GM23338 (cell line): ENCODE results near the gene NUB1. TPM values are rescaled to one million over a fixed set of nuclear protein-coding genes. Genes with fewer than 3 reads are reported as not detected.

Experiments
- ATAC-seq: fragments of 200-7000 bp; cut with Tn5 transposase; 3 replicates; pipeline ENCODE4 v1.9.1; 2020
- DNase-seq: peaks from one replicate; pipeline ENCODE4 v3.0.0-alpha.2; 2015; ENCODE audit warnings: low spot score
- H2AFZ ChIP-seq: fragments of 200-600 bp; sonication (generic); 2 replicates; pipeline ENCODE4 v1.8.0; 2016; ENCODE audit warnings: antibody characterized with exemption, mild to moderate bottlenecking, moderate library complexity
- H3F3A ChIP-seq: fragments of 200-600 bp; sonication (generic); replicated peaks from 2 replicates; pipeline ENCODE4 v1.8.0; 2017; ENCODE audit warnings: antibody characterized with exemption, mixed run types, low read depth
- H3K27ac ChIP-seq: fragments of 200-600 bp; sonication (generic); 2 replicates; pipeline ENCODE4 v1.6.1; 2016; ENCODE audit warnings: low read depth
- H3K27me3 ChIP-seq: fragments of 200-600 bp; sonication (generic); 2 replicates; pipeline ENCODE4 v1.8.0; 2016; ENCODE audit warnings: mild to moderate bottlenecking, mixed run types, moderate library complexity; ENCODE audit not compliant: insufficient read depth
- H3K36me3 ChIP-seq: fragments of 200-600 bp; sonication (generic); 2 replicates; pipeline ENCODE4 v1.8.0; 2016; ENCODE audit warnings: mild to moderate bottlenecking; ENCODE audit not compliant: insufficient read depth
- H3K4me1 ChIP-seq: fragments of 200-600 bp; sonication (generic); 2 replicates; pipeline ENCODE4 v1.8.0; 2016; ENCODE audit warnings: mild to moderate bottlenecking, moderate library complexity; ENCODE audit not compliant: insufficient read depth
- H3K4me2 ChIP-seq: fragments of 200-600 bp; sonication (generic); 2 replicates; pipeline ENCODE4 v1.7.1; 2017; ENCODE audit warnings: mixed run types
- H3K4me3 ChIP-seq: fragments of 200-600 bp; sonication (generic); 2 replicates; pipeline ENCODE4 v1.6.1; 2016; ENCODE audit warnings: mixed run types
- H3K79me2 ChIP-seq: fragments of 200-600 bp; sonication (generic); replicated peaks from 2 replicates; pipeline ENCODE4 v1.8.0; 2017; ENCODE audit warnings: mild to moderate bottlenecking; ENCODE audit not compliant: insufficient read depth
- H3K9me2 ChIP-seq: fragments of 200-600 bp; sonication (generic); 2 replicates; pipeline ENCODE4 v1.8.0; 2017; ENCODE audit not compliant: insufficient read depth
- H4K20me1 ChIP-seq: fragments of 200-600 bp; sonication (generic); replicated peaks from 2 replicates; pipeline ENCODE4 v1.8.0; 2017; ENCODE audit warnings: mild to moderate bottlenecking; ENCODE audit not compliant: insufficient read depth
- H3K27ac Mint-ChIP-seq: 2 replicates; pipeline ENCODE4 v1.8.0; 2020; ENCODE audit warnings: inconsistent platforms, mild to moderate bottlenecking, moderate library complexity, mixed read lengths
- H3K27me3 Mint-ChIP-seq: 3 replicates; pipeline ENCODE4 v1.8.0; 2022; ENCODE audit warnings: low read depth, mild to moderate bottlenecking, moderate library complexity, mixed read lengths, inconsistent platforms; ENCODE audit not compliant: insufficient read depth, poor library complexity
- H3K36me3 Mint-ChIP-seq: 3 replicates; pipeline ENCODE4 v1.8.0; 2021; ENCODE audit warnings: low read depth, mild to moderate bottlenecking, inconsistent platforms, moderate library complexity, mixed read lengths
- H3K4me1 Mint-ChIP-seq: 3 replicates; pipeline ENCODE4 v1.8.0; 2020; ENCODE audit warnings: mild to moderate bottlenecking, inconsistent platforms, mixed read lengths
- H3K4me3 Mint-ChIP-seq: 3 replicates; pipeline ENCODE4 v1.8.0; 2021; ENCODE audit warnings: moderate library complexity, mild to moderate bottlenecking, inconsistent platforms, mixed read lengths
- H3K9me3 Mint-ChIP-seq: 3 replicates; pipeline ENCODE4 v1.8.0; 2020; ENCODE audit warnings: moderate library complexity, mild to moderate bottlenecking, inconsistent platforms, mixed read lengths
- CREB1 ChIP-seq: fragments of 250-450 bp; sonication (Bioruptor Pico); IDR thresholded peaks from 2 replicates; pipeline ENCODE4 v1.5.0; 2020; ENCODE audit warnings: low read depth, mild to moderate bottlenecking, moderate library complexity
- NANOG ChIP-seq: IDR thresholded peaks from 2 replicates; pipeline ENCODE4 v1.6.1; 2016; ENCODE audit warnings: antibody characterized with exemption, borderline replicate concordance
- ZNF114 ChIP-seq: fragments of 250-450 bp; sonication (Bioruptor Pico); IDR thresholded peaks from 2 replicates; pipeline ENCODE4 v1.5.0; 2020; ENCODE audit warnings: mild to moderate bottlenecking, moderate library complexity
- ZNF331 ChIP-seq: fragments of 250-450 bp; sonication (Bioruptor Pico); IDR thresholded peaks from 2 replicates; pipeline ENCODE4 v1.5.0; 2020; ENCODE audit warnings: low read depth, mild to moderate bottlenecking, moderate library complexity
- polyA plus RNA-seq: library from polyadenylated mRNA; unstranded; fragments of >200 nt; fragmentation: Nextera tagmentation; extraction: Ambion mirVana; gene quantifications from 2 replicates; pipeline ENCODE4 v1.2.1, GENCODE V29; 2016
- total RNA-seq: library from RNA; depleted of rRNA; stranded (reverse); fragments of >200 nt; shearing (Covaris generic); gene quantifications from 2 replicates; pipeline ENCODE4 v1.2.3, GENCODE V29; 2014
- TF ChIP-seq, protein P1 (sequence below), 2 experiments: fragments of 200-600 bp in 1 of 2; sonication (generic) in 1 of 2; conservative IDR thresholded peaks; 2 replicates each; pipeline versions ENCODE4 v1.5.1 to v1.6.1; 2016 to 2017; ENCODE audit warnings: antibody characterized with exemption in 2 of 2, low read depth in 2 of 2, mild to moderate bottlenecking in 2 of 2, moderate library complexity in 1 of 2
- TF ChIP-seq, protein P2 (sequence below): IDR thresholded peaks from 2 replicates; pipeline ENCODE4 v1.6.1; 2016; ENCODE audit warnings: antibody characterized with exemption
- TF ChIP-seq, protein P3 (sequence below): fragments of 250-450 bp; sonication (Bioruptor Pico); IDR thresholded peaks from 2 replicates; pipeline ENCODE4 v1.5.0; 2020; ENCODE audit warnings: mild to moderate bottlenecking, moderate library complexity

The NUB1 gene
- total and polyA plus RNA-seq, 2 experiments from 2014 or later: 31.8 to 42.3 TPM

DNA sequence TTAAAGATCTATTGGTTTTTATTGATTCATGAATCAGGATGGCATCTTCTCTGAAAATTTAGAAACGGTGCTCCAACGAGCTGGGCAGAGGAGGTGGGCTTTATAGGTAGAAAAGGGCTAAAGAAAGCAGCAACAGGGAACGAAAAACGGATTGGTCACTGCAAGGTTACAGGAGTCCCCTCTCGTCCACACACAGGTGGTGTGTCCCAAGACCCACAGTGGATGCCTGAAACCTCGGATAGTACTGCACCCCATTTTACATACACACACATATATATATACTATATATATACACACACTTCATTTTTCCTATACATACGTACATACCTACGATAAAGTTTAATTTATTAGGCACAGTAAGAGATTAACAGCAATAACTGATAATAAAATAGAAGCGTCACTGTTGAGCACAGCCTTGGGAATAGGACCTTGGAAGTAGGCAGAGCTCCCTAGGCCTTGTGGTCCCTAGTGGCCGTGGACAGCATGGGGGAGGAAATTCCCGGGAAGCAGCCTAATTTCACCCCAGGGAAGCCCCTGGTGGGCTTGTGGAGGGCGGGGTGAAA, 737 bp upstream of the NUB1 start:
- no peak for TF ChIP-seq ZNF114 (CRISPR knock-in tag)
- TF ChIP-seq ZNF331: no peak
- TF ChIP-seq, protein P1, sequence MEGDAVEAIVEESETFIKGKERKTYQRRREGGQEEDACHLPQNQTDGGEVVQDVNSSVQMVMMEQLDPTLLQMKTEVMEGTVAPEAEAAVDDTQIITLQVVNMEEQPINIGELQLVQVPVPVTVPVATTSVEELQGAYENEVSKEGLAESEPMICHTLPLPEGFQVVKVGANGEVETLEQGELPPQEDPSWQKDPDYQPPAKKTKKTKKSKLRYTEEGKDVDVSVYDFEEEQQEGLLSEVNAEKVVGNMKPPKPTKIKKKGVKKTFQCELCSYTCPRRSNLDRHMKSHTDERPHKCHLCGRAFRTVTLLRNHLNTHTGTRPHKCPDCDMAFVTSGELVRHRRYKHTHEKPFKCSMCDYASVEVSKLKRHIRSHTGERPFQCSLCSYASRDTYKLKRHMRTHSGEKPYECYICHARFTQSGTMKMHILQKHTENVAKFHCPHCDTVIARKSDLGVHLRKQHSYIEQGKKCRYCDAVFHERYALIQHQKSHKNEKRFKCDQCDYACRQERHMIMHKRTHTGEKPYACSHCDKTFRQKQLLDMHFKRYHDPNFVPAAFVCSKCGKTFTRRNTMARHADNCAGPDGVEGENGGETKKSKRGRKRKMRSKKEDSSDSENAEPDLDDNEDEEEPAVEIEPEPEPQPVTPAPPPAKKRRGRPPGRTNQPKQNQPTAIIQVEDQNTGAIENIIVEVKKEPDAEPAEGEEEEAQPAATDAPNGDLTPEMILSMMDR (conservative IDR thresholded peaks at IDR 0.05; ENCODE audit: low read depth in 2 of 2): 0 out of 4 replicates have a peak, but pooled peaks of 1 of the 2 experiments have one; percentile 8
- TF ChIP-seq, protein P2, sequence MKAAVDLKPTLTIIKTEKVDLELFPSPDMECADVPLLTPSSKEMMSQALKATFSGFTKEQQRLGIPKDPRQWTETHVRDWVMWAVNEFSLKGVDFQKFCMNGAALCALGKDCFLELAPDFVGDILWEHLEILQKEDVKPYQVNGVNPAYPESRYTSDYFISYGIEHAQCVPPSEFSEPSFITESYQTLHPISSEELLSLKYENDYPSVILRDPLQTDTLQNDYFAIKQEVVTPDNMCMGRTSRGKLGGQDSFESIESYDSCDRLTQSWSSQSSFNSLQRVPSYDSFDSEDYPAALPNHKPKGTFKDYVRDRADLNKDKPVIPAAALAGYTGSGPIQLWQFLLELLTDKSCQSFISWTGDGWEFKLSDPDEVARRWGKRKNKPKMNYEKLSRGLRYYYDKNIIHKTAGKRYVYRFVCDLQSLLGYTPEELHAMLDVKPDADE: no peak
- H3K79me2 ChIP-seq: peaks cover 20% of the 10 kb centered on the region
- H3K4me3 ChIP-seq: peak overlapping the region; percentile 85
- ATAC-seq (no peak), DNase-seq (no peak)
- H2AFZ ChIP-seq: peak overlapping the region; percentile 93
- H3K9me2 ChIP-seq: no peaks in the 10 kb centered on the region
- H3K27me3 ChIP-seq: no peaks in the 10 kb centered on the region
- H3K27ac ChIP-seq: no peak overlapping the region
- Mint-ChIP-seq H3K27me3 (peaks cover 4% of the 10 kb centered on the region), H3K27ac (no peak overlapping the region), H3K4me1 (0 out of 3 replicates have a peak, but pooled peaks cover 6% of the 10 kb centered on the region), H3K4me3 (peak overlapping the region; percentile 79), H3K36me3 (peaks cover 7% of the 10 kb centered on the region; the same call in 2 of the 3 replicates), H3K9me3 (no peaks in the 10 kb centered on the region; the same call in 1 of the 3 replicates)
- H3K4me2 ChIP-seq: peak overlapping the region; percentile 97
- no peaks in the 10 kb centered on the region for H3F3A ChIP-seq
- H3K4me1 ChIP-seq: peaks cover 8% of the 10 kb centered on the region; the same call in 1 of the 2 replicates
- H3K36me3 ChIP-seq: no peaks in the 10 kb centered on the region; the same call in 1 of the 2 replicates
- peaks cover 3% of the 10 kb centered on the region; the same call in 1 of the 2 replicates for H4K20me1 ChIP-seq

DNA sequence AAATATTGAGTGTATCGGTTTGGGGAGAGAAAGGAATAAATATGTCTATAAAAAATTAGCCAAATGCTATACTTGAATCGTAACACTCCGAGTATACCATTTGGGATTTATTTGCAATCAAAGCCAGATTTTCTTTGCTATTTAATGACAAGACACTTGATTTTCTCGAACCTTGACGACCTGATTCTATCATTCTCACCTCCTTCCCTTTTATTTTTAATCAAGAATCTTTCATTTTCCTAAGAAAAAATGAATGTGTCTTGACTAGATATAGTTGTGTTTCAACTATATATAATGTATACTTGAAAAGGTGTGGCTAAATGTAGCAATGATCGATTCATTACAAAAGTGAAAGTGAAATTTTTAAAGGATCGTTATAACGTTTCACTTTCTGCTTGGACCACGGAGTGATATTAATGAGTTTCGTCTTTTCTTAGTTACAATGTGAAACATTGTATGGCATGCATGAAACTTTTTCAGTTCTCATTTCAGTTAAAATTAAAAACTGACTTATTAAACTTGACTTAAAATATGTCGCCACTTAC, 562 bp downstream of the NUB1 start:
- peaks cover 8% of the 10 kb centered on the region; the same call in 1 of the 2 replicates for H3K4me1 ChIP-seq
- H3F3A ChIP-seq: no peaks in the 10 kb centered on the region
- ATAC-seq: no peak
- Mint-ChIP-seq H3K27ac (no peak overlapping the region), H3K27me3 (peaks cover 4% of the 10 kb centered on the region), H3K9me3 (no peaks in the 10 kb centered on the region; the same call in 1 of the 3 replicates), H3K4me1 (0 out of 3 replicates have a peak, but pooled peaks cover 6% of the 10 kb centered on the region), H3K4me3 (peak overlapping the region; percentile 79), H3K36me3 (peaks cover 7% of the 10 kb centered on the region; the same call in 2 of the 3 replicates)
- H4K20me1 ChIP-seq: peaks cover 3% of the 10 kb centered on the region; the same call in 1 of the 2 replicates
- no peaks in the 10 kb centered on the region for H3K27me3 ChIP-seq
- peak overlapping the region; percentile 95 for H2AFZ ChIP-seq
- H3K4me3 ChIP-seq: peak overlapping the region; percentile 85
- peaks cover 20% of the 10 kb centered on the region for H3K79me2 ChIP-seq
- no peaks in the 10 kb centered on the region for H3K9me2 ChIP-seq
- H3K36me3 ChIP-seq: no peaks in the 10 kb centered on the region; the same call in none of the 2 replicates
- peak overlapping the region; percentile 97 for H3K4me2 ChIP-seq
- DNase-seq: no peak
- H3K27ac ChIP-seq: no peak overlapping the region
- TF ChIP-seq NANOG (no peak), ZNF331 (no peak), CREB1 (no peak)
- TF ChIP-seq, protein P2: no peak
- TF ChIP-seq, protein P3, sequence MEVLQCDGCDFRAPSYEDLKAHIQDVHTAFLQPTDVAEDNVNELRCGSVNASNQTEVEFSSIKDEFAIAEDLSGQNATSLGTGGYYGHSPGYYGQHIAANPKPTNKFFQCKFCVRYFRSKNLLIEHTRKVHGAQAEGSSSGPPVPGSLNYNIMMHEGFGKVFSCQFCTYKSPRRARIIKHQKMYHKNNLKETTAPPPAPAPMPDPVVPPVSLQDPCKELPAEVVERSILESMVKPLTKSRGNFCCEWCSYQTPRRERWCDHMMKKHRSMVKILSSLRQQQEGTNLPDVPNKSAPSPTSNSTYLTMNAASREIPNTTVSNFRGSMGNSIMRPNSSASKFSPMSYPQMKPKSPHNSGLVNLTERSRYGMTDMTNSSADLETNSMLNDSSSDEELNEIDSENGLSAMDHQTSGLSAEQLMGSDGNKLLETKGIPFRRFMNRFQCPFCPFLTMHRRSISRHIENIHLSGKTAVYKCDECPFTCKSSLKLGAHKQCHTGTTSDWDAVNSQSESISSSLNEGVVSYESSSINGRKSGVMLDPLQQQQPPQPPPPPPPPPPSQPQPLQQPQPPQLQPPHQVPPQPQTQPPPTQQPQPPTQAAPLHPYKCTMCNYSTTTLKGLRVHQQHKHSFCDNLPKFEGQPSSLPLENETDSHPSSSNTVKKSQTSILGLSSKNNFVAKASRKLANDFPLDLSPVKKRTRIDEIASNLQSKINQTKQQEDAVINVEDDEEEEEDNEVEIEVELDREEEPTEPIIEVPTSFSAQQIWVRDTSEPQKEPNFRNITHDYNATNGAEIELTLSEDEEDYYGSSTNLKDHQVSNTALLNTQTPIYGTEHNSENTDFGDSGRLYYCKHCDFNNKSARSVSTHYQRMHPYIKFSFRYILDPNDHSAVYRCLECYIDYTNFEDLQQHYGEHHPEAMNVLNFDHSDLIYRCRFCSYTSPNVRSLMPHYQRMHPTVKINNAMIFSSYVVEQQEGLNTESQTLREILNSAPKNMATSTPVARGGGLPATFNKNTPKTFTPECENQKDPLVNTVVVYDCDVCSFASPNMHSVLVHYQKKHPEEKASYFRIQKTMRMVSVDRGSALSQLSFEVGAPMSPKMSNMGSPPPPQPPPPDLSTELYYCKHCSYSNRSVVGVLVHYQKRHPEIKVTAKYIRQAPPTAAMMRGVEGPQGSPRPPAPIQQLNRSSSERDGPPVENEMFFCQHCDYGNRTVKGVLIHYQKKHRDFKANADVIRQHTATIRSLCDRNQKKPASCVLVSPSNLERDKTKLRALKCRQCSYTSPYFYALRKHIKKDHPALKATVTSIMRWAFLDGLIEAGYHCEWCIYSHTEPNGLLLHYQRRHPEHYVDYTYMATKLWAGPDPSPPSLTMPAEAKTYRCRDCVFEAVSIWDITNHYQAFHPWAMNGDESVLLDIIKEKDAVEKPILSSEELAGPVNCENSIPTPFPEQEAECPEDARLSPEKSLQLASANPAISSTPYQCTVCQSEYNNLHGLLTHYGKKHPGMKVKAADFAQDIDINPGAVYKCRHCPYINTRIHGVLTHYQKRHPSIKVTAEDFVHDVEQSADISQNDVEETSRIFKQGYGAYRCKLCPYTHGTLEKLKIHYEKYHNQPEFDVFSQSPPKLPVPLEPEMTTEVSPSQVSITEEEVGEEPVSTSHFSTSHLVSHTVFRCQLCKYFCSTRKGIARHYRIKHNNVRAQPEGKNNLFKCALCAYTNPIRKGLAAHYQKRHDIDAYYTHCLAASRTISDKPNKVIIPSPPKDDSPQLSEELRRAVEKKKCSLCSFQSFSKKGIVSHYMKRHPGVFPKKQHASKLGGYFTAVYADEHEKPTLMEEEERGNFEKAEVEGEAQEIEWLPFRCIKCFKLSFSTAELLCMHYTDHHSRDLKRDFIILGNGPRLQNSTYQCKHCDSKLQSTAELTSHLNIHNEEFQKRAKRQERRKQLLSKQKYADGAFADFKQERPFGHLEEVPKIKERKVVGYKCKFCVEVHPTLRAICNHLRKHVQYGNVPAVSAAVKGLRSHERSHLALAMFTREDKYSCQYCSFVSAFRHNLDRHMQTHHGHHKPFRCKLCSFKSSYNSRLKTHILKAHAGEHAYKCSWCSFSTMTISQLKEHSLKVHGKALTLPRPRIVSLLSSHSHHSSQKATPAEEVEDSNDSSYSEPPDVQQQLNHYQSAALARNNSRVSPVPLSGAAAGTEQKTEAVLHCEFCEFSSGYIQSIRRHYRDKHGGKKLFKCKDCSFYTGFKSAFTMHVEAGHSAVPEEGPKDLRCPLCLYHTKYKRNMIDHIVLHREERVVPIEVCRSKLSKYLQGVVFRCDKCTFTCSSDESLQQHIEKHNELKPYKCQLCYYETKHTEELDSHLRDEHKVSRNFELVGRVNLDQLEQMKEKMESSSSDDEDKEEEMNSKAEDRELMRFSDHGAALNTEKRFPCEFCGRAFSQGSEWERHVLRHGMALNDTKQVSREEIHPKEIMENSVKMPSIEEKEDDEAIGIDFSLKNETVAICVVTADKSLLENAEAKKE (CRISPR knock-in tag): no peak
